Glomerular visceral epithelial cell (primary cell): Measurements from ENCODE around the gene SUFU.
"Not testable (repeated sequence)": the region's sequence is repeated elsewhere in the genome, so short reads cannot be mapped to it uniquely, and the experiment has no call there.

ENCODE experiments used
- DNase-seq: peaks from one replicate; pipeline ENCODE4 v3.0.0-alpha.2; 2016; ENCODE audit errors: extremely low spot score

Gene SUFU

DNA sequence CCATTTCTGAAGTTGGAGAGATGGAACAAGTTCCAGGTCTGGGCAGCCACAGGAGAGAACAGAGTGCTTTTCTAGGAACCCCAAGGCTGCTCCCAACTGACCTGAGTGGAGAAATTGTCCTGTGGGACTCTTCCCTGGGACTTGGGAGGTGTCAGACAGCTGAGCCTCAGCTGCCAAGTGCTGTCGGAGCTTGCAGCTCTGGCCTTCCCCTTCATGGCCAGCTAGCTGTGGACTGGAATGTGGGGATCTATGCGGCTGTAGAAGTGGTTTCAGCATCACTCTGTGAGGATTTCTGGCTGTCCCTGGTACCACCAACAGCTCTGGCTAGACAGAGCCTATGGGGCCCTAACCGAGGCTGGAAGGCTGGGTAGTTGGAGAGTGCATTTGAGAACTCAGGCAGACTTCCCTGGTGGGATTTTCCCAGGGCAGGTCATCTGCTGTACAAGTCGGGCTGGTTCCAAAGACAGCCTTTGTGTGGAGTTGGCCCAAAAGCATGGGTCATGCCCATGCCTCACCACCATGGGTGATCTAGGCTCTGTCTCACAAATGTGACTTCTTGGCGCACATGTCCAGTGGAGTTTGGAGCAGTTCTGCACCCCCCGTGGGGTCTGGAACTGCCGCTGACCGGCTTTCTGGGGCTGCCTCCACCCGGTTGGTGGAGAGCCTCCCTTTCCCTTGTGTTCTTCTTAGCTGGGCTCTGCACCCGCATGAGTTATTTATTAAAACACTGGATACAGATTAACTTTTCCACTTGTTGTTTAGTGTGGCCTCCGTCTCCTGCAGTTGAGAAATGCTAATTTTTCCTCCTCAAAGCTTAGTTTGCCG lies 10.9 kb downstream of the SUFU start:
- DNase-seq, result peak; percentile 46

DNA sequence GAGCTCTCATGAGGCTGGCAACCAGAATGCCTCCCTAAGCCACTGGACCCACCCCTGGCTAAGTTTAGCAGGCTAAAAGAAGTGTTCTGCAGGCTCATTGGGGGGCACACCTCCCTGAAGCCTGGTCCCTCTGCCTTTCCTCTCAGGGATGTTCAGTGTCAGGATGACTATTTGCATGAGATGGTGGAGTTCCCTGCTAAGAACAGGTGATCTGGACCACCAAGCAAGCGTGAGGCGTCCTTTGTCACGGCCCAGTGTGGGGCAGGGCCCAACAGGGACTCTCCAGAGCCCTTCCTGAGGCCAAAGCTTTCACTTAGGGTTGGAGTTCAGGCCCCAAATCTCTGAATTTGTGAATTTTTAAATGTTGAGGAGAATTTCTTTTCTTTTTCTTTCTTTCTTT lies 12.0 kb downstream of the SUFU start:
- DNase-seq, result no peak

DNA sequence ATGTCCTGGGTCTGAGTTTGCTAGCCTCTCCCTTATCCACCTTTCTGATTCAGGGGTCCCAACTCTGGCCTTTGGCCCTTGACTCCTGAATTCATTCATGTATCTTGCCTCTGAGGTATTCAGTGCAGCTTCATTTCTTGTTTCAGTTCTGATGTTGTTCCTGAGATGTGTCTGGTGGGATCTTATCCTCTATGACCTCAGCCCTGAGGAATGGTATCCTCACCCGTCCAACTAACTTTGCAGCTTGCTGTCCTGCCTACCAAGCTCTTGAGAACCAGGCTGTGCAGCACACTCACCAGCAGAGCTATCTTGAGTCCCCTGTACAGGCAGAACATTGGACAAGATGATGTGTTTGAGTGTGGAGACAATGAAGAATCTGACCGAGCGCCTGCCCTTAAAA lies 13.8 kb downstream of the SUFU start:
- DNase-seq, result peak; percentile 72

DNA sequence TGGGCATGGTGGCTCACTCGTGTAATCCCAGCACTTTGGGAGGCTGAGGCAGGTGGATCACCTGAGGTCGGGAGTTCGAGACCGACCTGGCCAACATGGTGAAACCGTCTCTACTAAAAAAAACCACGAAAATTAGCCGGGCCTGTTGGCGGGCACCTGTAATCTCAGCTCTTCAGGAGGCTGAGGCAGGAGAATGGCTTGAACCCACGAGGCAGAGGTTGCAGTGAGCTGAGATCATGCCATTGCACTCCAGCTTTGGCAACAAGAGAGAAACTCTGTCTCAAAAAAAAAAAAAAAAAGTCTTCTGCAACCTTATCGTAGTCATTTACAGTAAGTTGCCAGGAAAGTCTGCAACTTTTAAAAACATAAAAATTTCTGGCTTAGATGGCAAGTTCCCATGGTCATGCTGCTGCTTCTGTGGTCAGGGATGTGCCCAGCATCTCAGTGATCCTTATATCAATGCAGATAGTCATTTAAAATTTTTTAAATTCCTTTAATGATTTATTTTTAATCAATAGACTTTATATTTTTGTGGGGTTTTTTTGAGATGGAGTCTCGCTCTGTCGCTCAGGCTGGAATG lies 15.6 kb downstream of the SUFU start:
- peak; percentile 30 for DNase-seq

DNA sequence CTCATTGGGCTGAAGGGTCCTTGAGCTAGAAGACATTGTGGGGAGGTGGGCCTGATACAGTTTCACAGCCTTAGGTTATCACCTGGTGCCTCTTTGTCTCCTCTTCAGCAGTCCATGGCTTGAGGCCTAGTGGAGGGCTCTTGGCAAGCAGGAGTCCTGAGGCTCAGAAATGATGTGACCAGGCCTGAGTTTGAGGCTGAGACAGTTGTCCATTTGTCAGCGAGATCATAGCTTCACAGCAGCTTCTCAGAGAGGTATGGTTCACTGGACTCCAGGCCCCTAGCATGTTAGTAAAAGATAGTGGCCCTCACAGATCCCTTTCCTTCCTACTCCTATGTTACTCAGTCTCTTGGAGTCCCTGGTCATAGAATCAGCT lies 19.1 kb downstream of the SUFU start:
- no peak for DNase-seq

DNA sequence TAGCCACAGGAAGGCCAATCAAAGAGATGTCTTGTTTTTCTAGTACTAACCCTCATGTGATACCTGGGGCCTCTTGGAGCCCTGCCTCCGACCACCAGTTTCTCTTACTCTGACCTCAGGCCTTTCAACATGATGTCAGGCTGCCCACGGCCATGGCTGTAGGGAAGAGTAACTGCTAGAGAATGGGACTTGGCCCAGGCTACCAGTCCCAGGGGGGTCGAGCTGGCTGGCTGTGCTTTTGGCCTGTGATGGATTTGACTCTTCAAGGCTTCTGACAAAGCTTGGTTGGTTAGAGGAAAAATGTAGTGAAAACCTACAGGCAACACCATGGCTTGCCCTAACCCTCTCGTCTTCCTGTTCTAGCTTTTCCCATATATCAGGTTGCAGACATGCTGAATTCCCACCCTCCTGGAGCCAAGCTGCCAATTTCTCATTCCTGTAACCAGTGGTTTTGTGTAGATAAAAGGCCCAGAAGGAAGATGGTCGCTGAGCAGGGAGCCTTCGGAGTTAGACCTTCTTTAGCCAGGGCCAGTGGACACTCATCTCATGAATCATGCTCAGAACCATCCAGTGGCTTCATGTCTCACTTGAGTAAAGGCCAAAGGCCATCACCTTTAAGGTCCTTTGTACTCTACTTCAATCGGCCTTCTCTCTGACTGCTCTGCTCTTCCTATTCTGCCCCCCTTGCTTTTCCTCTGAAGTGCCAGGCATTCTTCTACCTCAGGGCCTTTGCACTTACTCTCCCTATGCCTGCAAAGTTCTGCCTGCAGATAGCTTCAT lies 19.7 kb downstream of the SUFU start:
- peak; percentile 42 for DNase-seq

DNA sequence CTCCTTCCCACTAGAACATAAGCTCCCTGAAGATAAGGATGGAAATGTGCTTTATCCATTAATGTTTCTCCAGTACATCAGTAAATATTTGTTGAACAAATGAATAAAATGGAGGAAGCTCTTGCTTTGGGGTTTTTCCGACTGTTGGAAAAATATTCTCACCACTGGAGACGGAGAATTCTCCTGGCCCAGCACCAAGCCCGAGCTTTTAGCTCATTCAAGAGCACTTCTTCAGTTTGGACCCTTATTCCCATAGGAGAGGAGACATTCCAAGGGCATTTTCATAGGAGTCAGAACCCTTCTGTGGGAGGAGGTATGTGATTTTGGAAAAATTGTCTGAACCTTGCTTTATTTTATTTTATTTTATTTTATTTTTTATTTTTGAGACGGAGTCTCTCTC lies 21.0 kb downstream of the SUFU start:
- no peak for DNase-seq

DNA sequence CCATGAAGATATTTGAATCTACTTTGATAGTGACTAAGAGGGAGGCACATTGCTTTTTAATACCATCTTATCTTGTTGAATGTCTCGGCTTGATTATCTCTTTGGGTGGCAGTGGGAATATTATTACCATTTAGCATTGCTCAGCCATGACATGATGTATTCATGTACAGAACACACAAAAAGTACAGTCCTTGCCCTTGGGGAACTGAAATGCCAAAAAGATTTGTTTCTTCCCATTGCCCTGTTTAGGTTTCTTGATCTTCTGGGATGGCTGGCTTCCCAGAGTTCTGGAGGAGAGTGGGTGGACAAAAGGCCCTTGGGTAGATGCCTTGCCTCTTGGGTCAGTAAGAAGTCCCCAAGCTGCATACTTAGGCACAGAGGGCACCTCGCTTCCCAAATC lies 23.8 kb downstream of the SUFU start:
- no peak for DNase-seq

DNA sequence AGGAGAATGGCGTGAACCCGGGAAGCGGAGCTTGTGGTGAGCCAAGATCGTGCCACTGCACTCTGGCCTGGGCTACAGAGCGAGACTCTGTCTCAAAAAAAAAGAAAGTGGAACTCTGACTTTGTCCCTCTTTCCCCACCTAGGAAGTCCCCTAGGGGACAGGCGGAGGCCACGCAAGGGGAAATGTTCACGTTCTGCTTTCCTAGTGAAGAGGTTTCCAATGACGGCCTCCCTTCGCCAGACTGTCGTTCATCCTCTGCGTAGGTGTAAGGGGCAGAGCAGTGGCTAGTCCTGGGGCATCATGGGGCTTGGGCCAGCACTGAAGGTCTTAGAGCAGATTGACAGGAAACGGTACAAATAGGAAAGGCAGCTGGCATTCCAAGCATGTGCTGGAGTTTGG lies 30.6 kb downstream of the SUFU start:
- DNase-seq, result no peak

DNA sequence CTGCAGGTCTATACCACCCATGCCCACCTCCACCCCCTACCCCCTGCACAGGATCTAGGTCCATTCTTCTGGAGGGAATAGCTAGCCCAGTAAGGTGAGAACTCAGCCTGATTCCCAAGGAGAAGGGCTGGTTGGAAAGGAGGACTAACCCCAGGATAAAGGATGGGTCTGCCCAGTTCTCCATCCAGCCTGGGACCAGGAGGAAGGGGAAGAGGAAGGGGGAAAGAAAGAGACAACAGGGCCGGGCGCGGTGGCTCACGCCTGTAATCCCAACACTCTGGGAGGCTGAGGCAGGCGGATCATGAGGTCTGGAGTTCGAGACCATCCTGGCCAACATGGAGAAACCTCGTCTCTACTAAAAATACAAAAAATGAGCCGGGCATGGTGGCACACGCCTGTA lies 31.2 kb downstream of the SUFU start:
- DNase-seq, result not testable (repeated sequence)

DNA sequence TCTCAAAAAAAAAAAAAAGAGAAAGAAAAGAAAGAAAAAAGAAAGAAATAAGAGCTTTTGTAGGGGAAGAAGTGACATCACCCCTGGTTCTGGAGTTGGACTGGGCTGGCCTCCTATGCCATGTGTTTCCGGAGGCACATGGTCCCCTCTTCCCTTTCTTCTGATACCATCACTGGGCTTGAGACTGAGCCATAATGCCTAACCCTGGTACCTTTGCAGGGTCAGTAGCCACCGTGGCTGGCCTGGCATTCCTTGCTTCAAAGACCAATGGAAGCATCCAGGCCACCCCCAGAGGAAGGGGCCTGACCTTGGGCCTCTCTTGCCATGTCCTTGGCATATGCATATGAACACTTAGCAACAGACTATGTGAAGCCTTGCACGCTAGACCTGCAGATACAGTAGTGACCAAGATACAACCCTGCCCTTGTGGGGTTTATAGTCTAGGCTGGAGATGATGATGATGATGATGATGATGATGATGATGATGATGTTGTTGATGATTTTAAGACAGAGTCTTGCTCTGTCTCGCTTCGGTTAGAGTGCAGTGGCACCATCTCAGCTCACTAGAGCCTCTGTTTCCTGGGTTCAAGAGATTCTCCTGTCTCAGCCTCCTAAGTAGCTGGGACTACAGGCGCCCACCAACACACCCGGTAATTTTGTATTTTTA lies 31.8 kb downstream of the SUFU start:
- no peak for DNase-seq

DNA sequence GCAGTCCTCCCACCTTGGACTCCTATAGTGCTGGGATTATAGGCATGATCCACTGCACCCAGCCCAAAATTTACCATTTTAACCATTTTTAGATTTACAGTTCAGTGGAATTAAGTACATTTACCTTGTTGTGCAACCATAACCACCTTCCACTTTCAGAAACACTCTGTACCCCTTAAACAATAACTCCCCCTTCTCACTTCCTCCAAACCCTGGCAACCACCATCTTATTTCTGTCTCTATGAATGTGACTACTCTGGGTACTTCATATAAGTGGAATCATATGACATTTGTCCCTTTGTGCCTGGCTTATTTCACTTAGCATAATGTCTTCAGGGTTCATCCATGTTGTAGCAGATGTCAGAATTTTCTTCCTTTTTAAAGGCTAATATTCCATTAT lies 33.6 kb downstream of the SUFU start:
- DNase-seq, result no peak

DNA sequence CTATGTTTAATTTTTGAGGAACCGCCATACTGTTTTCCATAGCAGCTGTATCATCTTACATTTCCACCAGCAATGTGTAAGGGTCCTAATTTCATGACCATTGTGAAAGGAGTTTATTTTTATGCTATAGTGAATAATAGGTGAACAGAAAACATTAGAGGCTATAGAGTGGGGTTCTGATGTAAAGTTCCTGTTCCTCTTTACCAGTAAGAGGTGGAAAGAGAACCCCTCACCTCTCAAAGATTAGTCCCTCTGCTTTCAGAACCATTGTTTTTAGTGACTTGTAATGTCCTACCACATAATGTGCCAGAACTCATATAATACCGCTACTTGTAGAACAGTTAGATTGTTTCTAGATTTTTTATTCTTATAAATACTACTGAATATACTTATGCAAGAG lies 34.2 kb downstream of the SUFU start:
- DNase-seq, result no peak

DNA sequence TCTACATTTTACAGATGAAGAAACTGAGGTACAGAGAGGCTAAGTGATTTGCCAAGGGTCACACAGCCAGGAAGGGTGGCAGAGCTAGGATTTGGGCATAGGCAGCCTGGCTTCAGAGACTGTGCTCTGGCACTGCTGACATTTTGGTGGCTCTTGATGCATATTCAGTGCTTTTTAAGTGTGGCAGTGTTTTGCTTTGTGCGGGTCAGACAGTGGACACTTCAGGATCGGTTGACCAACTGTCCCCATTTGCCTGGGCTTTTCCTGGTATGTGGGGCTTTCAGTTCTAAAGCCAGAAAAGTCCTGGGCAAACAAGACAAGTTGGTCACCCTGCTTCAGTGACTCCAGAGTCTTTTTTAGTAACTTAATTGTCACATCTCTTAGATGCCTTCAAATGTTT lies 35.0 kb downstream of the SUFU start:
- no peak for DNase-seq

DNA sequence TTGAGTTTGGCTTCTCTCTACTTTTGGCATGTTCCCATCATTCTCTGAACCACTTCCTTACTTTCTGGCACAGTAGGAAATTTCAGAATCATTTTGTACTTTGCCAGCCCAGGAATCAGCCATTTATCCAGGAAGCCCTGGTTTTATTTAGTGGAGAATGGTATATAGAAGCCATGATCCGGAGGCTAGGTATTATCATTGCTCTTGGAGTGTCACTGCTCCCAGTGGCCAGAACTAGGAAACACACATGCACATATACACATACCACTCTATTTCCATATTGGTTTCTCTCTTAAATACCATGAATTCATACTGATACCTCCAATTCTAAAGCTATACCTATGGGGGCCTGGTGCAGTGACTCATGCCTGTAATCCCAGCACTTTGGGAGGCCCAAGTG lies 36.3 kb downstream of the SUFU start:
- DNase-seq, result peak; percentile 31

DNA sequence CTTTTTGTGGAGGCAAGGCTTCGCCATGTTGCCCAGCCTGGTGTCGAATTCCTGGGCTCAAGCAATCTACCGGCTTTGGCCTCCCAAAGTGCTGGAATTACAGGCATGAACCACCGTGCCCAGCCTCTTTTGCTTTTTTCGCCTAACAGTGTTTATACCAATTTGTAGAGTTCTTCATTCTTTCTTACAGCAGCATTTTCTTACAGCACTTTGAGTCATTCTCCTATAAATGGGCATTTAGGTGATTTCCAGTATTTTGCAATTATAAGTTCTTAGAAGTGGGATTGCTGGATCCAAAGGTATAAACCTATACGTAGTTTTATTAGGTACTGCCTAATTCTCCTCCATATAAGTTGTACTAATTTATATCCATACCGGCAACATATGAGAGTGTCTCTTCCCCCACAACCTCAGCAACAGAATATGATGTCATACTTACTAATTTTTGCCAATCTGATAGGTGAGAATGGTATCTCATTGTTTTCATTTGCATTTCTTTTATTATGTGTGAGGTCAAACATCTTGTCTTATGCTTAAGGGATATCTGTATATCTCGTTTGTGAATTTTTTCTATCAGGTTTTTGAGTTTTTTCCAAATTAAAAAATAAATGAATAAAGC lies 39.1 kb downstream of the SUFU start:
- DNase-seq, result peak; percentile 11

DNA sequence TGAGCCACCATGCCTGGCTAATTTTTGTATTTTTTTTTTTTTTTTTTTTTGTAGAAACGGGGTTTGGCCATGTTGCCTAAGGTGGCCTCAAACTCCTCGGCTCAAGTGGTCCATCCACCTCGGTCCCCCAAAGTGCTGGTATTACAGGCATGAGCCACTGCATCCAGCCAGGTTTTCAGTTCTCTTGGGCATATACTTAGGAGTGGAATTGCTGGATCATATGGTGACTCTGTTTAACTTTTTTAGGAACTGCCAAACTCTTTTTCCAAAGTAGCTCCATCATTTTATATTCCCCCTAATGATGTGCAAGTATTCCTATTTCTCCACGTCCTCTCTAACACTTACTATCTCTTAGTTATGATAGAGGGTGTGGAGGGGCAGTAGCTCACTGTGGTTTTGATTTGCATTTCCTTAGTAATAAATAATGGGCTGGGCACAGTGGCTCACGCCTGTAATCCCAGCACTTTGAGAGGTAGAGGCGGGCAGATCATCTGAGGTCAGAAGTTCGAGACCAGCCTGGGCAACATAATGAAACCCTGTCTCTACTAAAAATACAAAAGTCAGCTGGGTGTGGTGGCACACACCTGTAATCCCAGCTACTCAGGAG lies 41.6 kb downstream of the SUFU start:
- no peak for DNase-seq

DNA sequence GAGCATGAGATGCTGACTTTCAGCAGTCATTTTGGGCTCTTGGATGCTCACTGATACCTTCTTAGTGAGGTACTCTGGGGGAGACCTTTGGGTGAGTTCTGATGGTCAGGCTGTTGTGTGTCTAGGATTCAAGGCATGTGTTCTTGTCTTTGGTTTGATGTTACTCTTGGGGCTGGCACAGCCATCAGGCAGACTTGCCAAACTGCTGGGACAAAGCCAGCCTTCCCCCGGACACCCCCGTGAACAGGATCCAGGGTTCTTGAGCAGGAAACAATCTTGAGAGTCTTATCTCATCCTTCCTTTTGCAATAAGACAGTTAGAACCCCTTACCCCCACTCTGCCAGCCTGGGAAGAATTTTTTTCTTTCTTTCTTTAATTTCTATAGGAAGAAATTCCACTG lies 42.2 kb downstream of the SUFU start:
- DNase-seq, result no peak

DNA sequence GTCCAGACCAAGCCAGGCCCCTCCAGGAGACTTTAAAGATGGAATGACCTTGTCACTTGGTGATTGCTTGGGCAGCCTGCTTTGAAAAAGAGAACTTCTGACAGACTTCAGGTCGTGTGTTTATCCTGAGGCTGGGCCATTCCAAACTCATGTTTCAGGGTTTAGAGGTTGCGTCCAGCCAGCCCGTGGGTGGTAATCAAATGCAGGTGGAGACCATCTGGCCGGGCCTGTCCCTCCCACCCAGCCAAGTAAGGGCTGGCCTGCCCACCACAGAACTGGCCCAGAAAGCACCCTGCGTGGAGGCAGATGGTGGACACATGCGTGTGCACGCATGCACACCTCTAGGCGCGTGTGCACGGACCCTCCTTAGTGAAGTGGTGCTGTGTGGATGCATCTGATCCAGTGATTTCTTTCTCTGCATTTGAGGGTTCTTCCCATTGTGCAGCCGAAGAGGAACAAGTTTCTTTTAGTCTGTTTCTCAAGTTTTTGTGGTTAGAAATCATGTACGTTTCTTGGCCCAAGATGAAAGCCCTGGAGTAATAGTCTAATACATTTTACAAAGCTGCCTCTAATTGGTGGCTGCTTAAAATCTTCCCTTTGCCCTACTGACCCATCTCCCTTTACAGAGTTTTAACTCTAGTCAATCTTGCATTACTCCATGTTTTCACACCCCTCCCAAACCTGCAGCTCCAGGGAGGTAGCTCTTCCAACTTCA lies 43.0 kb downstream of the SUFU start:
- DNase-seq, result no peak

DNA sequence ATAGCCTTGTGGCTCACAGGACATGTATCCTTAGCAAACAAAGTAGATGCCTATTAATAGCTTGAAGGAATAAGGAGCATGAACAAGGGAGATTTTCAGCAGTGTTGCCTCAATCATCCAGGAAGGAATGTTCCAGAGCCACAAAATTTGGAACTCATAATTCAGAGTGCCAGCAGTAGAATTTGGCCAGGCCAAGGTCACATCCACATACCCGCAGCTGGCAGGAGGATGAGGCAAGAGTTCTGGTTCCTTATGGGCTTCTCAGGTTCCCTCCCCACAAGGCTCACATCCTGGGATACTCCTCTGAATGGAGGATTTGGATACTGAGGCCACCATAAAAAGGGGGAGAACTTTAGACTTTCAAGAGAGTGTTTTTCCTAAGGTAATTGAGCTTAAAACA lies 45.8 kb downstream of the SUFU start:
- DNase-seq, result no peak

DNA sequence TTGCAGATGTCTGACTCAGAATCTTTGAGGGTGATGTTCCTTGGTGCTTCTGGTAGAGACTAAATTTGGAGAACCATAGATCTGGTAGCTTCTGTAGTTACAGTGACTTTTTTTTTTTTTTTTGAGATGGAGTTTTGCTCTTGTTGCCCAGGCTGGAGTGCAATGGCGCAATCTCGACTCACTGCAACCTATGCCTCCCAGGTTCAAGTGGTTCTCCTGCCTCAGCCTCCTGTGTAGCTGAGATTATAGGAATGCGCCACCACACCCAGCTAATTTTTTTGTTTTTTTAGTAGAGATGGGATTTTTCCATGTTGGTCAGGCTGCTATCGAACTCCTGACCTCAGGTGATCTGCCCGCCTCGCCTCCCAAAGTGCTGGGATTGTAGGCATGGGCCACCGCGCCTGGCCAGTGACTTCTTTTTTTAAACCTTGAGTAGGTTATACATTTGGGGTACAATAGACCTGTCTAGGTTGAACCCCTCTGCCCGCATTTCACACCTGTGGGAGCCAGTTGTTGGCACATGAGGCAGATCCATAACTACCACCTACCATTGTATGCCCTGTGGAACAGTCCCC lies 47.0 kb downstream of the SUFU start:
- no peak for DNase-seq
